ENCODE results near the gene NCKAP5. TPM values are rescaled to one million over a fixed set of nuclear protein-coding genes. Genes with fewer than 3 reads are reported as not detected.

Gene NCKAP5
- total RNA-seq, 1 donor from 2014 or later, result 0.26 TPM

GRCh38 chr2:132757002-132757589 lies 811.2 kb downstream of the NCKAP5 start:
- FAIRE-seq, result no peak
- Histone ChIP-seq H3K36me3 (ENCODE audit: control insufficient read depth, insufficient read depth, low read length) (no peaks in the 10 kb centered on the region), H3K27me3 (ENCODE audit: control insufficient read depth, insufficient read depth, low read length) (no peaks in the 10 kb centered on the region), H3K4me3 (ENCODE audit: low read depth, low read length) (no peak overlapping the region)
- no peak for TF ChIP-seq CTCF (IDR thresholded peaks at IDR 0.05; ENCODE audit: insufficient read depth, low read length, severe bottlenecking)
- peak; percentile 9 for DNase-seq (ENCODE audit: low read depth)

- no peak for FAIRE-seq
- Histone ChIP-seq H3K27me3 (ENCODE audit: control insufficient read depth, insufficient read depth, low read length) (no peaks in the 10 kb centered on the region), H3K36me3 (ENCODE audit: control insufficient read depth, insufficient read depth, low read length) (no peaks in the 10 kb centered on the region), H3K4me3 (ENCODE audit: low read depth, low read length) (no peak overlapping the region)
- TF ChIP-seq CTCF (IDR thresholded peaks at IDR 0.05; ENCODE audit: insufficient read depth, low read length, severe bottlenecking), result no peak
- no peak for DNase-seq (ENCODE audit: low read depth)
Measured at GRCh38 chr2:132754867-132755472, 813.3 kb downstream of the NCKAP5 start.

- Histone ChIP-seq H3K27me3 (ENCODE audit: control insufficient read depth, insufficient read depth, low read length) (no peaks in the 10 kb centered on the region), H3K36me3 (ENCODE audit: control insufficient read depth, insufficient read depth, low read length) (no peaks in the 10 kb centered on the region), H3K4me3 (ENCODE audit: low read depth, low read length) (no peak overlapping the region)
- DNase-seq (ENCODE audit: low read depth) (no peak), FAIRE-seq (no peak)
- no peak for TF ChIP-seq CTCF (IDR thresholded peaks at IDR 0.05; ENCODE audit: insufficient read depth, low read length, severe bottlenecking)
Measured at GRCh38 chr2:132754392-132754791, 813.9 kb downstream of the NCKAP5 start.

GRCh38 chr2:132752421-132753206 lies 815.6 kb downstream of the NCKAP5 start:
- Histone ChIP-seq H3K36me3 (ENCODE audit: control insufficient read depth, insufficient read depth, low read length) (no peaks in the 10 kb centered on the region), H3K4me3 (ENCODE audit: low read depth, low read length) (no peak overlapping the region), H3K27me3 (ENCODE audit: control insufficient read depth, insufficient read depth, low read length) (no peaks in the 10 kb centered on the region)
- FAIRE-seq (no peak), DNase-seq (ENCODE audit: low read depth) (no peak)
- no peak for TF ChIP-seq CTCF (IDR thresholded peaks at IDR 0.05; ENCODE audit: insufficient read depth, low read length, severe bottlenecking)

GRCh38 chr2:132751836-132752235 lies 816.4 kb downstream of the NCKAP5 start:
- TF ChIP-seq CTCF (IDR thresholded peaks at IDR 0.05; ENCODE audit: insufficient read depth, low read length, severe bottlenecking), result no peak
- no peak for FAIRE-seq

More at GRCh38 chr2:132751836-132752235, 816.4 kb downstream of the NCKAP5 start:
- H3K4me3 ChIP-seq (ENCODE audit: low read depth, low read length), result no peak overlapping the region
- no peak for DNase-seq (ENCODE audit: low read depth)
- H3K36me3 ChIP-seq (ENCODE audit: control insufficient read depth, insufficient read depth, low read length), result no peaks in the 10 kb centered on the region
- no peaks in the 10 kb centered on the region for H3K27me3 ChIP-seq (ENCODE audit: control insufficient read depth, insufficient read depth, low read length)

All from bronchial epithelial cell (primary cell).